Activated CD4-positive, alpha-beta T cell treated with anti-CD3 and anti-CD28 coated beads, Interleukin-2, amount 50 U/mL, for 16 hours (primary cell): ENCODE measurements around the gene JARID2.

Experiments used
- DNase-seq: peaks from one replicate; pipeline ENCODE4 v3.0.0-alpha.2; 2020

The JARID2 gene

DNA sequence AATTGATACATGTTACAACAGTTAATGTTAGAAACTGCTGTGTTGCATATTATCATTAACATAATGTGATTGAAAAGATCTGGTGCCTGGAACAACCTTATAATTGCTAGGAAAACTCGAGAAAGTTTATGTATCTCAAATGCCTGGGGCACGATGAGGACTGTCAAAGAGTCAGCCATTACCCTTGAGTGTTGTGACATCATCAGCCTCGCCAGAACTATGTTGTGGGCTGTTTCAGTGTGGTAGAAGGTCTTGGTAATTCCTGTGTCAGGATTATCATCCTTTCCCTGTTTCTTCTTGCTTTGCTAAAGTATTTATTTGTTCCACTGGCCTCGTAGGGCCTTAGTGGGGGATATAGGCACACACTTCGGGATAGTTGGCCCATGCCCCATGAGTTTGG lies 231.9 kb downstream of the JARID2 start:
- DNase-seq, result no peak

DNA sequence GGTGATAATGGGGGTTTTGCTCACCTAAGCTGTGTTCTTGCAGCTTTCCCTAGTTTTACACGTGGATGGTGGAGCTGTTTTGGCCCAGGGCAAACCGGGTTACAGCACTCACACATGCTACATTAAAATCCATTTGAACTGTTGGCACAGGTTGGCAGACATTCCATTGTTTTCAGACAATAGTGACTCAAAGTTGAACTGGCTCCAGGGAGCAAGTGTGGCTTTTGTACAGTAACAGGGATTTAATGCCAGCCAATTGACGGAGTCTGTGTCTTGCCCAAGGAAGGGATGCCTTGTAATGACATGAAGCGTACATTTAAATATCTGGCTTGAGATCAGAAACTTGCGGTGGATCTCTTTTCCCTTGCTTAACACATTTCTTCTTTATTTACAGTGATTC lies 233.9 kb downstream of the JARID2 start:
- DNase-seq, result no peak

DNA sequence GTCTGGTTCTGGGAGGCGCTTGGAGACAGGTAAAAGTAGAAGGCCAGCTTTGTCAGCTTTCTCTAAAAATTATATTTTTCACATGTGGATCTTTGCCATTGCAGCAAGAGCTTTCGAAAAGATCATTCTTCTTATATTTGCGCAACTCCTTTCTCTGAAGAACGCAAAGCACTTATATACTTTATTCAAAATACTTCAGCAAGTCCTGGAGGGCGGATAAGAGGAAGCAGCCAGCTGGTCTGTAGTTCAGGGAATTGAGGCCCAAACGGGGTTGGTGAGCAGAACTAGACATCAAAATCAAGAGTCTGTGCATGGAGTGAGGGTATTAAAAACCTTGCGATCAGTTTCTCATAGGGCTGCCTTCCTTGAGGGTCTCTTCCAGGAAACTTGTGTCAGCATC lies 234.7 kb downstream of the JARID2 start:
- DNase-seq, result no peak

DNA sequence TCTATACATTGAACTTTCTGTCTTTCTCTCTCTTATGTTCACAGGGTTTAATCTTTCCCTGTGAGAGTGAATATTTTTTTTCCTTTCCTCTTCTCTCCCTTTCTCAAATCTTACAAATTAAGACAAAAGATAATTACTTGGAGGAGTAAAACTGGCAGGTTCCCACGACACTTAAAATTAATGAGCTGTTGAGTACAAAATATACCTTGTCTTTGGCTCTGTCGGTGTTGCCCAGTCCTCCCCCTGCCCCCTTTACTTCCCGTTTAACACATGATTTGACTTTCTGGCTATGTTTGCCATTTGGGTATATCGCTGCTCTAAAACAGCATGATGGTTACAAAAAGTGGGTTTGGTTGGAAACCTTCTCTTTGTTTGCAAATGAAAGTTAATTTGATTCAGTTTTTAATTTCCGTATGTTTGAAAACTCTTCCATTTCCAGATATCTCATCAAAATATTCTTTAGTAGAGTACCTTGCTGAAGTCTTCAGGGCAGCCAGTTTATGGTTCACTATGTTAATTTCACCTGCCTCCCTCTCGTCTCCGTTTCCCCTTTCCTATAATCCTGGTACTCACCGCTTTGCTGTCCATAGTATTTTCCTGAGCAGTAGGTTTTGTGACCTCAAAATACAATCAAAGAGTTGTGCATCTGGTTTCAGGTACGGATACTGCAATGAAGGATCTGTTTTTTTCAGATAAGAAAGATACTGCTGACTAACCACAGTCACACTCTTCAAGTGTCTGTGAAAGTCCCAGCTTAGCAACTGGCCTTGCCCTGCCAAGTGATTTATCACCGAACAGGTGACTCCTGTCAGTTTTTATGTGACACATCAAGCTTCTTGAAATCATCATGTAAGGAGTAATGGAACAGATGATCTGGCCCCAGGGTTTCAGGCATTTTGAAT lies 235.8 kb downstream of the JARID2 start:
- peak; percentile 8 for DNase-seq

DNA sequence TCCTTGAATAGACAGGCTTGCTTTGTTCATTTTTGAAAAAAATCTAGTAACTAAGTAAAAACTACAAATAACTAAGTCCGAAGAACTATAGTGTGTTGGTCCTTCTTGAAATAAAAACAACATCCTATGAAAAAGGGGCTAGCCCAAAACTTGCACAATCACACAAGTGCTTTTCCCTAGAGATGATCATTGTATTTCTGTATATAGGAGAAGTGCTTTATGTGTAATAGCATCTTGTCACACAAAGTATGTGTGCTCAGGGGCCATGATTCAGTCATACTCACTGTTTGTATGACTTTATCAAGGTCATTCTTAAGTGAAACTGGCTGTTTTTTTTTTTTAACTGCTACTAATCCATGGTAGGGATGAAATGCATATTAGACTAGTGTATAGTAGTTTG lies 237.2 kb downstream of the JARID2 start:
- DNase-seq, result no peak

DNA sequence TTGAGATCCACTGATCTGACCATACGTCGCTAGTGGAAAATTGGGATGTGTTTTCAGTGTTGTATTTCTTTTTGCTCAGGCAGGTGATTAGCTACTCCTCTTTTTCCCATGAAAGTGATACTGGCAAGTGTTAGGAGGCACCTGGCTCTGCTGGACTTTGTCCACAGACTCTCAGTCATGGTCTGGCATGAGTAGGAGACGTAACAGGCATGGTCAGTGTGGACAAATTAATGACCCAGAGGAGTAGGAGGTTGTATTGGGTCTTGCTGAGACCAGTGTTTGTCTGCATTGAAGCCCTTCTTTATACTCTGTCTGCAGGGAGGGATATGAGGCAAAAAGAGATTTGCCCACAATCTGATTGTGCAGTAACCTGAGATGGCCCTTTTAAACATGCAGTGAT lies 238.3 kb downstream of the JARID2 start:
- DNase-seq, result no peak

DNA sequence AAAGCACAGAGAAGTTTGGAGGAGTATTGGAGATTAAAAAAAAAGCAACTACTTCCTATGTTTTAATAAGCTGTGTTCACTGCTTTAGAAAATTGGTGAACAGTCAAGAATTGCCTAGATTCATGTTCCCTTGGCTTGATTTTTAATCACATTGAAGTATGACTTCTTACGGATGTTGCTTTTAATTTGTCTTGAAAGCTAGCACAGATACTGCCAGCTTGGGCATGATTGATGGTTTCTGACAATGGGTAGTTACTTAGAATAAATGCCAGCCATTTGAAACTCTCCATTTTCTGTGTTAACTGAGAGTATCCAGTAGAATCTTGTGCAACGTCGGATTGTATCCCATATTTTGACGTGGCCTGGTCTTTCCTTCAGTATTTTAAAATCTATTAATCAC lies 239.0 kb downstream of the JARID2 start:
- DNase-seq, result no peak

DNA sequence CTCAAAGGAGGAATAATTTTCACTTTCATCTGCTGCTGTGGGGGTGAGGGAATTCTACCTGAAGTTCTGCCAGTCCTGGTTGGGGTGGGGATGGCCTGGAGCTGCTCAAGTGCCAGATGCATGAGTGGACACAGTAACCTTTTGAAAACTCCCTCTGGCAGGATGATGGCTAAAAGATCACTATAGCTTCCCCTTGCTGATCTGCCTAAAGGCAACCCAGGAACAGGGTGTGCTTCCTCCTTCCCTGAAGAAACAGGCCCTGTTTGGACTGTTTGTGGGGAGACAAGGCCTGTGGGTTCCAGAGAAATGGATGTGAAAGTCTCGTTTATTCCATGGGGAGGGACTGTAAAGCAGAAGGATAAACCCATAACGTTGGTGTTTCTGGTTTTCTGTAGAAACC lies 240.1 kb downstream of the JARID2 start:
- DNase-seq, result no peak

DNA sequence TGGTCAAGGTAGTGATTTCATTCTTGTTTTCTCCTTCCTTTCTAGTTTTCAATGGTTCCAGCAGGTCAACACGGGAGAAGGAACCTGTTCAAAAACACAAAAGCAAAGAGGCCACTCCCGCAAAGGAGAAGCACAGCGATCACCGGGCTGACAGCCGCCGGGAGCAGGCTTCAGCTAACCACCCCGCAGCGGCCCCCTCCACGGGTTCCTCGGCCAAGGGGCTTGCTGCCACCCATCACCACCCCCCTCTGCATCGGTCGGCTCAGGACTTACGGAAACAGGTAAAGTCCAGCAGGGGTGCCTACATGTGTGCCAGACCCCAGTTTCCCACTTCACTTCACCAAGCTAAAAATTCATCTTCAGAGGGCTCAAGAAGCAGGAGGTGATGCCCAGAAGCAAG lies 241.4 kb downstream of the JARID2 start:
- DNase-seq, result no peak

DNA sequence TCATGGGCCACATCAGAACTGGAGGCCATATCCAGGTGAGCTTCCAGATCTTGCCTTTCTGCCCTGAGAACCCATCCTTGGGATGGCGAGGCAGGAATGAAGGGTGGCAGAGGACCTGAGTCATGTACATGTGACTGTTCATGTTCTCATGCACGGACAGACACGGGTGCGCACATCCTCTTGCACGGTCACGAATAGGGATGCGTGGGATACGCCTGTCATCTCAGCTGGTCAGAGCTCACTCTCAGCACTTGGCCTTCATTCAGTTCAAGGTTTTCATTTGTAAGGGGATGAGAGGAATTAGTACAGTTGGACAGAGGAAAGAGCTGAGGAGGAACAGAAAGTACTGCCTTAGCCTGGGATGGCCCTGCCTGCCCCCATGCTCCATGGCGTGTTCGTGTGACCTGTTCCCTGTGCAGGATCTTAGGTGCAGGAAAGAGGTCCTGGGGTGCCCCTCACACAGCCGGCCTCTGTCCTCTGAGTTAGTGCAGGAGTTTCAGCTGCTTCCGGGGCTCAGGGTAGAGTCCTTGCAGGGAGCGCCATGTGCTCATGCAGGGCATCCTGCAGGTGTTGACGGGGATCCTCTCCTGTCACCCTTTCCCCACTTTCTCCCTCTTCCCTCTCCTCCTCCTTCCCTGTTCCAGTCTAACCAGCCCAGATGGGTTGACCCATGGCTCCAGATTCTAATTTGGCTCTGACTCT lies 243.5 kb downstream of the JARID2 start:
- DNase-seq, result no peak

DNA sequence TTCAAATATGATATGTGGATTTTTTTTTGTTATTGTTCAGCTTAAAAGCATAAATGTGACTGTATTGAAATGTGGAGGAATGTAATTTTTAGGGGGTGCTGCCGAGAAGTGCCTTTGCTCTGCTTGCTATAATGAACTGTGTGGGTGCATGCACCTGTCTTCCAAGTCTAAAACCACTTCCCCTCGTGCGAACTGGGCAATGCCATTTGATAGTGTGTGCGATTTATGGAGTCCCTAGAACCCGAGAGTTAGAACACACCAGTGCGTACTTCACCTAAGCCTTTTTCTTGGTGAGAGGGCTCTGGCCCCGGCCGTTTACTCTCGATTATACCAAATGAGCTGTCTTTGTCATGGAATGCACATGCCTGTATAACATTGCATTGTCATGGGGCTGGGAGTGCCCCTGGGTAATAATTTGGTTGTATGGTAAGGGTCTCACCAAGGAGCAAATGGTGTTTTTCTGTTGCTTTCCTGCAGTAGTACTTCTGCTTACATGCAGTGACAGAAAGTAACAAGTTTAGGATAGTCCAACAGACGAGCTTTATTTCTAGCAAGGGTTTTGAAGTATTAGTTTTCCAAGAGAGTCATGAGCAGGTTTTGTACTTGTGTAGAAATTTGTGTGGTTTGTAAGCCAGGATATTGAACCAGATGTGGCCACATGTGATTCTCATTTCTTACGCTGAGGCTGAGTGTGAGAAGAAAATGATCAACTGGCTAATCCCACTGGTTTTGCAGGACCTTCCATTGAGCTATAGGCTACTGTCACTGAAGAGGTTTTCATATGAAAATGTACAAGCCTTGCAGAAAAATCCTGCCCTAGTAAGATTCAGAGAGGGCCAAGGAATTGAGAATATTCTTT lies 244.6 kb downstream of the JARID2 start:
- DNase-seq, result no peak

DNA sequence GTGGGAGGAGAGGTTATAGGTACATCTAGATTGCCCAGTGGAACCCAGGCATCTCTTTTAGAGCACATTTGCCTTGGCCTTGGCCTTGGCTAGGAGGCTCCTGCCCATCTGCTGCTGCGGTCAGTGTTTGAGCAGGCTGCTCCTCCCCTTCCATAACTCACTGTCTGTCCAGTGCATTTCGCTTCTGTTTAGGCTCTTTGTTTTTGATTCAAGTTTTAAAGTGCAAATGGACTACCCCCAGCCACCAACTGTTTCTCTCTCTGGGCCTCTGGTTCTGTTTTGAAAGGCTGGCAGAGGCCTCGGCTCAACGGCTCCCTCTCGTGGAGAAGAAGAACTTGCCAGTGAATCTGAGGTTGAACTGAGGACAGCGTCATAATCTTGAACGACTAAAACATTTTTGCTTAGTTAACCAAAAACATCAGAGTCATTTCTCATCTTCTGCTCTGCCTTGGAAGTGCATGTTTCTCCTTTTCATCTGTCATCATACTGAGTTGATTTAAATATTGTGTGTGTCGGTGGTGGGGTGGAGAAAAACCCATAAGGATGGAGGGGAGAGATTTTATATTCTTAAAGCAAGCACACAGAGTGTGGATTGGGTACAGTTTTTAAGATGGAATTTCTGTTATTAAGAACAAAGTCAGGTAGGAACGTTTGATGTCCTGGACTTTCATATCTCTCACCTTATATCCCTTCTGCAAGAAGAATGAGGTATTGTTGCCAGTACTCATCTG lies 245.6 kb downstream of the JARID2 start:
- DNase-seq, result peak; percentile 74

DNA sequence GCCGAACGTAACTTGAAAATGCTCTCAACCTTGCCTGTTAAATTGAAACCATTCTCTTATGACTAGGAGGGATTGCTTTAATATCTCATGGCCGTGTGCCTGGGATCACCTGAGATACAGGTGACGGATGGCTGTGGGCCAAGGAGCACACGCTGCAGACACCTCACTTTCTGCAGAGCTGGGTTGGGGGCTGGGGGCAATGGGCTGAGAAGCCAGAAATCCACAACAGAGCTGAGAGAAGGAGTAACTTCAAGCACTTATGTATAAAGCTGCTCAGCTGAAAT lies 246.1 kb downstream of the JARID2 start:
- no peak for DNase-seq

DNA sequence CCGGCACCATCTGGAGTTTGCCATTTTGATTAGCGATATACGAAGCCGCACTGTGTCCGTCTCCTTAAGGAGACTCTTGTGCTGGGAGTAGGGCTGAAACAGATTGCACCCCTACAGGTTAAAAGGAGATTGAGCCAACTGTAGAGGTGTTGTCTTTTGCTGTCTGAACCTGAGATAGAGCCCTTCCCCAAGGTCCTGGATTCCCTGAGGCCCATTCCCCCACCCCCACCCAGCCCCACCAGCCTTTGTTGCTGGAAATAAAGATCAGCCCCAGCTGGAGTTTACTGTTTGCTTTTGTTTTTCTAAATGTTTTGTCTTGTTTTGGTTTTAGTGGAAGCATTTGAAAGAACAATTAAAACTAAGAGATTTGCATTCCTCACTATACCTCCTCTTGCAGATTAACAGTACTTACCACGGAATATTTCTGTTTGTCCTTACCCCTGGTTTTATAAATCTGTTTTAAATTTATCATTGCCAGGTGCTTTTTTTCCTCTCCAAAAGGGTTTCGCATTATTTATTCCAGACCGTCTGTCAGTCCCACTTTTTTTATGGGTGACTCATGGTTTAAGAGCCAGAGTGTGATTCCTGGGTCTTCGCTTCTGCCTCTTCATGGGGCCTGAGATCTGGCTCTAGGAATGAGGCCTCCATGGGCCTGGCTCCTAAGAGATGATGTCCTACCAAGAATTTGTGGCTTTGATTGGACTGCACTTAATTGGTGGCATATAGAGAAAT lies 247.7 kb downstream of the JARID2 start:
- no peak for DNase-seq

DNA sequence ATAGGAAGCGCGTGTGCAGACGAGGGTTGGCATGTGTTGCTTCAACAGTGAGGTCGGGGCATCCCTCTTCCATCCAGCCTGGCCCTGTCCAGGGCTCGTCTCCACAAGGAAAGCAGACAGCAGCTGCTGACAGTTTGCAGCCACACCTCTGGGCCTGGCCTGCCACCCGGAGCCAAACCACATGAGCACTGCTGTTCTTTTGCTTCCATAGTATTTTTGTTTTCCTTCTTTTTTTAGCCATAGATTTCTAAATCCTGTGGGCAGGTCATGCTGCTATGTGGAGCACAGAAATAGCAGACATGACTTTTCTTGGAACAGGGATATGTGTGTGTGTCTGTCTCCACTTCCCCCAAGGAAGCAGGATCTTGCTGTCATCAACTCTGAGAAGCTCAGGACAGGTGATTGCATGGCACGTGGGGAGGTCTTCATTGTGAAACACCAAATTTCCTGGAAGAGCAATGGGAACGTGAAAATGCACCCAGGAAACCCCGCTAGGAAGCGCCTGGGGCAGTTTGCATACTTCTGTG lies 249.6 kb downstream of the JARID2 start:
- DNase-seq, result no peak

DNA sequence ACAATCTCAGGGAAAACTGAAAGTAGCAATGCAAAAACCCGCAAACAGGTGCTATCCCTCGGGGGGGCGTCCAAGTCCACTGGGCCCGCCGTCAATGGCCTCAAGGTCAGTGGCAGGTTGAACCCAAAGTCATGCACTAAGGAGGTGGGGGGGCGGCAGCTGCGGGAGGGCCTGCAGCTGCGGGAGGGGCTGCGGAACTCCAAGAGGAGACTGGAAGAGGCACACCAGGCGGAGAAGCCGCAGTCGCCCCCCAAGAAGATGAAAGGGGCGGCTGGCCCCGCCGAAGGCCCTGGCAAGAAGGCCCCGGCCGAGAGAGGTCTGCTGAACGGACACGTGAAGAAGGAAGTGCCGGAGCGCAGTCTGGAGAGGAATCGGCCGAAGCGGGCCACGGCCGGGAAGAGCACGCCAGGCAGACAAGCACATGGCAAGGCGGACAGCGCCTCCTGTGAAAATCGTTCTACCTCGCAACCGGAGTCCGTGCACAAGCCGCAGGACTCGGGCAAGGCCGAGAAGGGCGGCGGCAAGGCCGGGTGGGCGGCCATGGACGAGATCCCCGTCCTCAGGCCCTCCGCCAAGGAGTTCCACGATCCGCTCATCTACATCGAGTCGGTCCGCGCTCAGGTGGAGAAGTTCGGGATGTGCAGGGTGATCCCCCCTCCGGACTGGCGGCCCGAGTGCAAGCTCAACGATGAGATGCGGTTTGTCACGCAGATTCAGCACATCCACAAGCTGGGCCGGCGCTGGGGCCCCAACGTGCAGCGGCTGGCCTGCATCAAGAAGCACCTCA lies 250.7 kb downstream of the JARID2 start:
- DNase-seq, result no peak

DNA sequence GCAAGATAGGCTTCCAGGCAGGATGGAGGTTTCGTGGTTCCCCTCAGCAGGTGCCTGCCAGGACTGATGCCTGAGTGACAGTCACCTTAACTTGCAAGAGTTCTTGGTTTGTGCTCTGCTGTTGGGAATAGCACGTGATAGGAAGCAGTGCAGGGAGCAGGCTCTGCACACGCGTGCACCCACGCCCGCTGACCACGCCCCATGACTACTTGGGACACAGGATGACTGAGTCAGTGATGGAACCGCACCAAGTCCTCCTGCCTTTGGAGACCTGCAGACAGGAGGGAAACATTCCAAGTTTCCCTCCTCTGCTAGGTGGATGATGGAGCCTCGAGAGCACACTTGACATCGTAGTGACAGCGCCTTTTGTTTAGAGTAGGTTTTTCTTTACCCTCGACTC lies 252.8 kb downstream of the JARID2 start:
- DNase-seq, result no peak

DNA sequence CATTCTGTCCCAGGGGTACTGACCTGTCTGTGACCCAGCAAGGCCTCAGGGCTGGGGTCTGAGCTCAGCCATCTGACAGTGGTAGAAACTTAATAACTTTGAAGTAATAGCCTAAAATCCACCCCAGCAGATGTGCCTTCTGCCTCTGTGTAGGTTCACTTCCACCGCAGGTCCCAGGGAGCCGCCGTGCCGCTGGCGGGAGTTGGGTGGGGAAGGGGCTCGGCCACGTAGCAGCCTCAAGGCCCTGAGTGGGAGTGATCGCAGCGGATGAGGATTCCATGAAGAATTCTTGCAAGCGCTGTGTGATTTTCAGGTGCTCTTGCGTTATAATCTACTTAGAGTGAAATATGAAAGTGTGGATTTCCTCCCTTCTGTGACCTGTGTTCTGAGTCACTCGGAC lies 253.3 kb downstream of the JARID2 start:
- no peak for DNase-seq

DNA sequence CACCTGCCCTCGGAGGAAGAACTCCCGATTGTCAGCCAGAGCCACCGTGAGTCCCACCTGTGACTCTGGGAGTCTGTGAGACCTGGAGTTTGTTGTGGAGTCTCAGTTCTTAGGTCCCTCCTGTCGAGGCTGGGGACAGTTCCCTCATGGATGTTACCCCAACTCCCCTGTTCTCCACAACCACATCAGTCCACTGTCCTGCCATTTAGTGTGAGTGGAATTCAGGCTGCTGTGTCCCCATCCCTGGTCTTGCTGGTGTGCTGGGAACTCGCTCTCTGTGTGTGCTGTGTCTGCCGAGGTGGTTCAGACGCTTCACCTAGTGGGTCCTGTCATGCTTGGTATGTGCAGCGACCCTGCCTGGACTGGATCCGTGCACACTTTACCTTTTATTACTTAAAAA lies 253.7 kb downstream of the JARID2 start:
- DNase-seq, result no peak

DNA sequence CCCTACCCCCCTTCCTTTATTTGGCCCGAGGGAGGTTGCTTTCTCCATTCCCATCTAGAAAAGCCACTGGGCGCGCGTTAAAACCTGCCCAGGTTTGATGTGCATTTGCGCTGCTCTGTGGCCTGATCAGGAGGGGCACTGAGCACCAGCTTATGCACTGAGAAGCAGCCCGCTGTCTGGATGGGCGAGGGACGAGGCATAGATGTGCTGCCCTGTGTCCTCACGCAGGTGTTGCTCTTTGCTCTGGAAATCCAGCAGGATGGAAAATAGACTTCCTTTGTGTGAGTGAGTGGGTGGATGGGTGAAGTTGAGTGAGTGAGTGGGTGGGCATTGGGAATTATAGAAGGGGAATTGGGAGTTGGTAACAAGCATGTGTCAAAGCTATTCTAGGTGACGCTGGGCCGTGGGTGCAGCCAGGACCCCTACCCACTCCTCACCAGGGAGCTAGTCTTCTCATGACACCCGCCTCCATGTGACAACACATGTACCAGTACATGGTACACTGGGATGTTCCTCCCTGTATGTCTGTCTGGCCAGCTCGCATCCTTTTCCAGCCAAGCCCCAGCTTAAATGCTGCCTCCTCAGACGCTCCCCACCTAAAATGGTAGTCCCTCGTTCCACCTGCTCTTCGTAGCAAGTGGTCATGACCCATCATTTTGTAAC lies 254.3 kb downstream of the JARID2 start:
- no peak for DNase-seq
